Caco-2 (cell line): ENCODE measurements around the gene STRN3. TPM values are rescaled to one million over a fixed set of nuclear protein-coding genes. Genes with fewer than 3 reads are reported as not detected.

Experiments
- BruUV-seq: library from RNA; stranded (reverse); fragments of 400-500 nt; replicated peaks from 2 replicates; lab custom pipeline; 2021; lab: Mats Ljungman, UMichigan
- CTCF ChIA-PET: fragments of 300-600 bp; sonication (Branson Sonifier 250); formaldehyde crosslinking; loops from one replicate; lab custom pipeline; 2022; ENCODE audit warnings: antibody characterized with exemption; lab: Charles Lee
- POLR2A ChIA-PET: fragments of 300-600 bp; sonication (Branson Sonifier 250); formaldehyde crosslinking; loops from one replicate; lab custom pipeline; 2022; ENCODE audit warnings: antibody characterized with exemption; lab: Charles Lee
- DNase-seq, 2 experiments: peaks; one replicate each; pipeline versions ENCODE4 v3.0.0 to v3.0.0-alpha.2; 2020 to 2022
- H3K27me3 ChIP-seq: replicated peaks from 2 replicates; pipeline ENCODE4 v1.6.0; 2011; ENCODE audit warnings: low read length; ENCODE audit not compliant: control insufficient read depth, insufficient read depth
- H3K36me3 ChIP-seq: 2 replicates; pipeline ENCODE4 v1.5.1; 2011; ENCODE audit warnings: low read length; ENCODE audit not compliant: control insufficient read depth, insufficient read depth
- H3K4me1 ChIP-seq: fragments of 250-450 bp; sonication (Bioruptor Pico); 2 replicates; pipeline ENCODE4 v1.5.1; 2020; ENCODE audit warnings: mild to moderate bottlenecking
- H3K4me3 ChIP-seq: 2 replicates; pipeline ENCODE4 v1.5.1; 2011; ENCODE audit warnings: low read depth, mild to moderate bottlenecking, control low read depth, low read length
- H3K9me3 ChIP-seq: fragments of 250-450 bp; sonication (Bioruptor Pico); 2 replicates; pipeline ENCODE4 v1.5.1; 2020; ENCODE audit warnings: mild to moderate bottlenecking, moderate library complexity
- H3K27ac Mint-ChIP-seq: one replicate; pipeline ENCODE4 v1.8.0; 2022; ENCODE audit warnings: mixed read lengths; ENCODE audit not compliant: unreplicated experiment
- H3K27me3 Mint-ChIP-seq: one replicate; pipeline ENCODE4 v1.8.0; 2022; ENCODE audit warnings: mixed read lengths; ENCODE audit not compliant: insufficient read depth, unreplicated experiment
- H3K36me3 Mint-ChIP-seq: one replicate; pipeline ENCODE4 v1.8.0; 2022; ENCODE audit warnings: mild to moderate bottlenecking, mixed read lengths; ENCODE audit not compliant: insufficient read depth, unreplicated experiment
- H3K4me1 Mint-ChIP-seq: one replicate; pipeline ENCODE4 v1.8.0; 2022; ENCODE audit warnings: low read depth, mixed read lengths; ENCODE audit not compliant: unreplicated experiment
- H3K4me3 Mint-ChIP-seq: one replicate; pipeline ENCODE4 v1.8.0; 2022; ENCODE audit warnings: mild to moderate bottlenecking, moderate library complexity, mixed read lengths; ENCODE audit not compliant: unreplicated experiment
- H3K9me3 Mint-ChIP-seq: one replicate; pipeline ENCODE4 v1.8.0; 2022; ENCODE audit warnings: mixed read lengths; ENCODE audit not compliant: unreplicated experiment
- intact Hi-C: fragments of 100-400 bp; cut with micrococcal nuclease; formaldehyde crosslinking; loops from one replicate; pipeline ENCODE4 v1.10.0; 2022; ENCODE audit not compliant: unreplicated experiment
- total RNA-seq: library from RNA; stranded (reverse); gene quantifications from 2 replicates; pipeline ENCODE4 v1.2.3, GENCODE V29; 2022
- TF ChIP-seq, protein P1 (sequence below), 2 experiments: fragments of 200-600 bp in 1 of 2; IDR thresholded peaks; 1 replicate in 1 of 2; 2 replicates in 1 of 2; pipeline versions ENCODE4 v1.5.1 to v1.8.0; 2011 to 2022; ENCODE audit warnings: antibody characterized with exemption in 1 of 2, control low read depth in 1 of 2, inconsistent platforms in 1 of 2, low read depth in 1 of 2, low read length in 1 of 2, mild to moderate bottlenecking in 1 of 2, moderate library complexity in 1 of 2; ENCODE audit not compliant: insufficient read depth in 1 of 2, severe bottlenecking in 1 of 2, unreplicated experiment in 1 of 2

The STRN3 gene
- total RNA-seq, 1 experiment from 2014 or later, result 38.0 TPM

DNA sequence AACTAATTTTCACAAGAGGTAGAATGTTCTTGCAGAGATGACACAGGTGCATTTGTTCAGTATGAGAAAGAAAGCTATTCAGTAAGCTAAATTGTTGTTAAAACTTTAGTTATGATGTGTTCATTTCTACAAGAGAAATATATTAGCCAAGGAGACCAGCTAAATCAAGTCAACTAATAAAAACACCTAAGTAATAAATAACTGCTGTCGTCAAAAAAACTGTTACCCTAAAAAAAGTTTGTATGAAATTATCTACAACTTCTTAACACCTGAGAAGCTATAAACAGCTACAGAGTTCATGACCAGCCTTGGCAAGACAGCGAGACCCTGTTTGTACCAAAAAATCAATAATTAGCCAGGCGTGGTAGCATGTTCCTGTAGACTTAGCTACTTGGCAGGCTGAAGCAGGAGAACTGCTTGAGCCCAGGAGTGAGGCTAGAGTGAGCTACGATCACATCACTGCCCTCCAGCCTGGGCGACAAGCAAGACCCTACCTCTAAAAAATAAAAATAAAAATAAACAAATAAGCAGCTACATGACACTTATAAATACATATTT lies 68.3 kb downstream of the STRN3 start:
- H3K4me3 ChIP-seq, result no peak overlapping the region
- H3K27me3 ChIP-seq, result no peaks in the 10 kb centered on the region
- no peak for DNase-seq
- peaks cover 19% of the 10 kb centered on the region for H3K4me1 Mint-ChIP-seq
- H3K27me3 Mint-ChIP-seq, result no peaks in the 10 kb centered on the region
- CTCF ChIA-PET, result no interaction called here
- intact Hi-C loops, result no loop called here
- H3K9me3 ChIP-seq, result no peaks in the 10 kb centered on the region
- POLR2A ChIA-PET, result no interaction called here
- H3K4me3 Mint-ChIP-seq, result no peak overlapping the region
- H3K36me3 Mint-ChIP-seq, result peaks cover 16% of the 10 kb centered on the region
- TF ChIP-seq, protein P1, sequence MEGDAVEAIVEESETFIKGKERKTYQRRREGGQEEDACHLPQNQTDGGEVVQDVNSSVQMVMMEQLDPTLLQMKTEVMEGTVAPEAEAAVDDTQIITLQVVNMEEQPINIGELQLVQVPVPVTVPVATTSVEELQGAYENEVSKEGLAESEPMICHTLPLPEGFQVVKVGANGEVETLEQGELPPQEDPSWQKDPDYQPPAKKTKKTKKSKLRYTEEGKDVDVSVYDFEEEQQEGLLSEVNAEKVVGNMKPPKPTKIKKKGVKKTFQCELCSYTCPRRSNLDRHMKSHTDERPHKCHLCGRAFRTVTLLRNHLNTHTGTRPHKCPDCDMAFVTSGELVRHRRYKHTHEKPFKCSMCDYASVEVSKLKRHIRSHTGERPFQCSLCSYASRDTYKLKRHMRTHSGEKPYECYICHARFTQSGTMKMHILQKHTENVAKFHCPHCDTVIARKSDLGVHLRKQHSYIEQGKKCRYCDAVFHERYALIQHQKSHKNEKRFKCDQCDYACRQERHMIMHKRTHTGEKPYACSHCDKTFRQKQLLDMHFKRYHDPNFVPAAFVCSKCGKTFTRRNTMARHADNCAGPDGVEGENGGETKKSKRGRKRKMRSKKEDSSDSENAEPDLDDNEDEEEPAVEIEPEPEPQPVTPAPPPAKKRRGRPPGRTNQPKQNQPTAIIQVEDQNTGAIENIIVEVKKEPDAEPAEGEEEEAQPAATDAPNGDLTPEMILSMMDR (IDR thresholded peaks at IDR 0.05; ENCODE audit: insufficient read depth in 1 of 2, low read depth in 1 of 2, low read length in 1 of 2, severe bottlenecking in 1 of 2, unreplicated experiment in 1 of 2), result no peak
- no peak overlapping the region for H3K27ac Mint-ChIP-seq
- 0 out of 2 replicates have a peak, but pooled peaks cover 3% of the 10 kb centered on the region for H3K4me1 ChIP-seq
- BruUV-seq, result no TSS peak
- no peaks in the 10 kb centered on the region for H3K36me3 ChIP-seq
- H3K9me3 Mint-ChIP-seq, result no peaks in the 10 kb centered on the region

DNA sequence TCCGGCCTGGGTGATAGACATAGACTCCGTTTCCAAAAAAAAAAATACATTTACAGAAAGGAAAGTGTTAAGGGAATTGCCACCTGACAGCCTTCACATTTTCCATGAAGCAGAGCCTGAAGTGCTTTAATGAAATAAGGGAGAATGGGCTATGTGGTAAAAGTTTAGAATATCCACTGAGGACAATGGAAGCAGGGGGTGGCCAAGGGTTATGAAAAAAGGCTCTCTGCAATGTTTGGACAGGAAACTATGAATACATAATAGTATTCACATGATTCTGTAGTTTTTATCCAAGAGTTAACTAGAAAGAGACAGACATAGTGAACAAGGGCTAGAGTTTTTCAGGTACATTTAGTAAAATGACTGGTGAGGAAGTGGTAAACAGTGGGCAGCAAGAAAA lies 76.5 kb downstream of the STRN3 start:
- no peak overlapping the region for H3K4me3 ChIP-seq
- Mint-ChIP-seq H3K27ac (no peak overlapping the region), H3K4me3 (no peak overlapping the region), H3K9me3 (no peaks in the 10 kb centered on the region), H3K27me3 (no peaks in the 10 kb centered on the region), H3K36me3 (peaks cover 61% of the 10 kb centered on the region), H3K4me1 (no peaks in the 10 kb centered on the region)
- CTCF ChIA-PET, result no interaction called here
- BruUV-seq, result no TSS peak
- TF ChIP-seq, protein P1 (IDR thresholded peaks at IDR 0.05; ENCODE audit: insufficient read depth in 1 of 2, low read depth in 1 of 2, low read length in 1 of 2, severe bottlenecking in 1 of 2, unreplicated experiment in 1 of 2), result no peak
- DNase-seq, result no peak
- POLR2A ChIA-PET, result no interaction called here
- H3K9me3 ChIP-seq, result no peaks in the 10 kb centered on the region
- no peaks in the 10 kb centered on the region for H3K4me1 ChIP-seq
- intact Hi-C loops, result no loop called here
- H3K36me3 ChIP-seq, result peaks cover 2% of the 10 kb centered on the region; the same call in 1 of the 2 replicates
- no peaks in the 10 kb centered on the region for H3K27me3 ChIP-seq

DNA sequence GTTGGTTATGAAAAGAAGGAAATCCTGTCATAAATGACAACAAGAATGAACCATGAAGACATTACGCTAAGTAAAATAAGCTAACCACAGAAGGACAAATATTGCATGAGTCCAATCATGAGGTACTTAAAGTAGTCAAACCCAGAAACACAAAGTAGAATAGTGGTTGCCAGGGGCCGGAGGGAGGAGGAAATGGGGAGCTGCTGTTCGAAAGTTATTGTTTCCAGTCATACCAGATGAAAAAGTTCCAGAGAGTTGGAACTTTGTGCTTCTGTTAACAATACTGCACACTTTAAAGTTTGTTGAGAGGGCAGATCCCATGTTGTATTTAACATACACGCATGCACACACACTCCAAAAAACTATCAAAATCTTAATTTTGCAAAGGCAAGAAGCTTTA lies 82.5 kb downstream of the STRN3 start:
- intact Hi-C loops, result no loop called here
- POLR2A ChIA-PET, result no interaction called here
- Mint-ChIP-seq H3K27ac (no peak overlapping the region), H3K36me3 (peaks cover 53% of the 10 kb centered on the region), H3K9me3 (no peaks in the 10 kb centered on the region), H3K4me3 (no peak overlapping the region), H3K4me1 (no peaks in the 10 kb centered on the region), H3K27me3 (no peaks in the 10 kb centered on the region)
- Histone ChIP-seq H3K4me1 (no peaks in the 10 kb centered on the region), H3K9me3 (no peaks in the 10 kb centered on the region), H3K27me3 (no peaks in the 10 kb centered on the region), H3K4me3 (no peak overlapping the region), H3K36me3 (peaks cover 2% of the 10 kb centered on the region; the same call in 1 of the 2 replicates)
- TF ChIP-seq, protein P1 (IDR thresholded peaks at IDR 0.05; ENCODE audit: insufficient read depth in 1 of 2, low read depth in 1 of 2, low read length in 1 of 2, severe bottlenecking in 1 of 2, unreplicated experiment in 1 of 2), result no peak
- no TSS peak for BruUV-seq
- DNase-seq, result no peak
- CTCF ChIA-PET, result no interaction called here
